ENCODE data around the gene FNDC1.
"Not testable (repeated sequence)": the region's sequence is repeated elsewhere in the genome, so short reads cannot be mapped to it uniquely, and the experiment has no call there.

The FNDC1 gene

GRCh38 chr6:159259441-159260125 is 90.4 kb downstream of the FNDC1 start:
- DNase-seq = no peak

- no peak for DNase-seq
These were observed 91.0 kb downstream of the FNDC1 start for GRCh38 chr6:159260208-159260607.

GRCh38 chr6:159261995-159262394 is 92.8 kb downstream of the FNDC1 start:
- DNase-seq = no peak

GRCh38 chr6:159262586-159262985 is 93.4 kb downstream of the FNDC1 start:
- DNase-seq = no peak

- peak; percentile 10 for DNase-seq
These were observed 98.0 kb downstream of the FNDC1 start for GRCh38 chr6:159267165-159267564.

GRCh38 chr6:159268511-159268910 is 99.3 kb downstream of the FNDC1 start:
- no peak for DNase-seq

GRCh38 chr6:159271257-159271656 is 102.1 kb downstream of the FNDC1 start:
- DNase-seq = no peak

GRCh38 chr6:159278626-159279025 is 109.4 kb downstream of the FNDC1 start:
- DNase-seq = no peak

GRCh38 chr6:159279790-159280277 is 110.6 kb downstream of the FNDC1 start:
- peak; percentile 11 for DNase-seq

- no peak for DNase-seq
These were observed 113.2 kb downstream of the FNDC1 start for GRCh38 chr6:159282421-159282820.

- not testable (repeated sequence) for DNase-seq
These were observed 115.5 kb downstream of the FNDC1 start for GRCh38 chr6:159284661-159285060.

GRCh38 chr6:159298840-159299239 is 129.6 kb downstream of the FNDC1 start:
- DNase-seq = no peak

- no peak for DNase-seq
These were observed 130.4 kb downstream of the FNDC1 start for GRCh38 chr6:159299566-159299965.

GRCh38 chr6:159301277-159301676 is 132.1 kb downstream of the FNDC1 start:
- no peak for DNase-seq

GRCh38 chr6:159301810-159302593 is 132.8 kb downstream of the FNDC1 start:
- DNase-seq = no peak

GRCh38 chr6:159302594-159302992 is 133.4 kb downstream of the FNDC1 start:
- no peak for DNase-seq

GRCh38 chr6:159303159-159303558 is 134.0 kb downstream of the FNDC1 start:
- no peak for DNase-seq

GRCh38 chr6:159303784-159304183 is 134.6 kb downstream of the FNDC1 start:
- no peak for DNase-seq

- no peak for DNase-seq
These were observed 135.4 kb downstream of the FNDC1 start for GRCh38 chr6:159304641-159305040.

GRCh38 chr6:159305159-159305558 is 136.0 kb downstream of the FNDC1 start:
- DNase-seq = no peak

GRCh38 chr6:159305804-159306537 is 136.8 kb downstream of the FNDC1 start:
- no peak for DNase-seq

- peak; percentile 59 for DNase-seq
These were observed 138.1 kb downstream of the FNDC1 start for GRCh38 chr6:159307246-159307790.

- no peak for DNase-seq
These were observed 139.0 kb downstream of the FNDC1 start for GRCh38 chr6:159308198-159308597.

Data from fibroblast of skin of scalp (primary cell).